ENCODE results near the gene LRRC37B.
"Not testable (repeated sequence)": the region's sequence is repeated elsewhere in the genome, so short reads cannot be mapped to it uniquely, and the experiment has no call there.

DNA sequence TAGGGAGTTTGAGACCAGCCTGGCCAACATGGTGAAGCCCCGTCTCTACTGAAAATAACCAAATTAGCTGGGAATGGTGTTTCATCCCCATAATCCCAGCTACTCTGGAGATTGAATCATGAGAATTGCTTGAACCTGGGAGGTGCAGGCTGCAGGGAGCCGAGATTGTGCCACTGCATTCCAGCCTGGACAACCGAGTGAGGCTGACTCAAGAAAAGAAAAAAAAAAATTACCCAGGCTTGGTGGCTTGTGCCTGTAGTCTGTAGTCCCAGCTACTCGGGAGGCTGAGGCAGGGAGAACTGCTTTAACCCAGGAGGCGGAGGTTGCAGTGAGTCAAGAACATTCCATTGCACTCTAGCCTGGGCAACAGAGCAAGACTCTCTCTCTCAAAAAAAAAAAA, 36.8 kb upstream of the LRRC37B start:
- TF ChIP-seq EP300 (conservative IDR thresholded peaks at IDR 0.05; ENCODE audit: poor library complexity, severe bottlenecking); EZH2 (IDR thresholded peaks at IDR 0.05; ENCODE audit: borderline replicate concordance, insufficient read depth, low read length, poor library complexity, severe bottlenecking): not testable (repeated sequence)
- TF ChIP-seq, protein P1, sequence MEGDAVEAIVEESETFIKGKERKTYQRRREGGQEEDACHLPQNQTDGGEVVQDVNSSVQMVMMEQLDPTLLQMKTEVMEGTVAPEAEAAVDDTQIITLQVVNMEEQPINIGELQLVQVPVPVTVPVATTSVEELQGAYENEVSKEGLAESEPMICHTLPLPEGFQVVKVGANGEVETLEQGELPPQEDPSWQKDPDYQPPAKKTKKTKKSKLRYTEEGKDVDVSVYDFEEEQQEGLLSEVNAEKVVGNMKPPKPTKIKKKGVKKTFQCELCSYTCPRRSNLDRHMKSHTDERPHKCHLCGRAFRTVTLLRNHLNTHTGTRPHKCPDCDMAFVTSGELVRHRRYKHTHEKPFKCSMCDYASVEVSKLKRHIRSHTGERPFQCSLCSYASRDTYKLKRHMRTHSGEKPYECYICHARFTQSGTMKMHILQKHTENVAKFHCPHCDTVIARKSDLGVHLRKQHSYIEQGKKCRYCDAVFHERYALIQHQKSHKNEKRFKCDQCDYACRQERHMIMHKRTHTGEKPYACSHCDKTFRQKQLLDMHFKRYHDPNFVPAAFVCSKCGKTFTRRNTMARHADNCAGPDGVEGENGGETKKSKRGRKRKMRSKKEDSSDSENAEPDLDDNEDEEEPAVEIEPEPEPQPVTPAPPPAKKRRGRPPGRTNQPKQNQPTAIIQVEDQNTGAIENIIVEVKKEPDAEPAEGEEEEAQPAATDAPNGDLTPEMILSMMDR (IDR thresholded peaks at IDR 0.05; ENCODE audit: poor library complexity, severe bottlenecking) = not testable (repeated sequence)
